ENCODE results near the gene MAB21L4.

MAB21L4 gene

GRCh38 chr2:240886678-240887609 lies 9.0 kb downstream of the MAB21L4 start:
- no peaks in the 10 kb centered on the region for H3K27me3 ChIP-seq (ENCODE audit: control insufficient read depth, low read length)
- H3K79me2 ChIP-seq (ENCODE audit: control insufficient read depth, low read length) = no peaks in the 10 kb centered on the region
- no peaks in the 10 kb centered on the region for H3K9me3 ChIP-seq (ENCODE audit: control insufficient read depth, insufficient read depth, low read length)
- no peak overlapping the region for H3K4me3 ChIP-seq (ENCODE audit: low read length)
- H3K27ac ChIP-seq (ENCODE audit: low read depth, low read length) = no peak overlapping the region
- peaks cover 5% of the 10 kb centered on the region; the same call in 1 of the 2 replicates for H3K4me1 ChIP-seq (ENCODE audit: control insufficient read depth, low read length)
- H3F3A ChIP-seq (ENCODE audit: control insufficient read depth, insufficient read depth) = no peaks in the 10 kb centered on the region
- no peak overlapping the region for H3K4me2 ChIP-seq (ENCODE audit: low read length)
- TF ChIP-seq CTCF (IDR thresholded peaks at IDR 0.05; ENCODE audit: low read depth, low read length, poor library complexity, severe bottlenecking) (no peak), EZH2phosphoT487 (IDR thresholded peaks at IDR 0.05; ENCODE audit: borderline replicate concordance, low read length) (no peak)
- no peaks in the 10 kb centered on the region for H3K9me2 ChIP-seq (replicated peaks; ENCODE audit: control insufficient read depth, low read length)
- H3K36me3 ChIP-seq (ENCODE audit: control insufficient read depth, low read length) = no peaks in the 10 kb centered on the region
- H4K20me1 ChIP-seq (ENCODE audit: control insufficient read depth, insufficient read depth, low read depth, low read length) = no peaks in the 10 kb centered on the region

GRCh38 chr2:240886023-240886565 lies 9.9 kb downstream of the MAB21L4 start:
- peaks cover 1% of the 10 kb centered on the region; the same call in 1 of the 2 replicates for H3K27me3 ChIP-seq (ENCODE audit: control insufficient read depth, low read length)
- no peaks in the 10 kb centered on the region for H3F3A ChIP-seq (ENCODE audit: control insufficient read depth, insufficient read depth)
- no peak overlapping the region for H3K4me3 ChIP-seq (ENCODE audit: low read length)
- H3K4me1 ChIP-seq (ENCODE audit: control insufficient read depth, low read length) = peaks cover 5% of the 10 kb centered on the region; the same call in 1 of the 2 replicates
- no peaks in the 10 kb centered on the region for H3K9me2 ChIP-seq (replicated peaks; ENCODE audit: control insufficient read depth, low read length)
- no peak overlapping the region for H3K4me2 ChIP-seq (ENCODE audit: low read length)
- H4K20me1 ChIP-seq (ENCODE audit: control insufficient read depth, insufficient read depth, low read depth, low read length) = no peaks in the 10 kb centered on the region
- H3K36me3 ChIP-seq (ENCODE audit: control insufficient read depth, low read length) = no peaks in the 10 kb centered on the region
- no peaks in the 10 kb centered on the region for H3K79me2 ChIP-seq (ENCODE audit: control insufficient read depth, low read length)
- H3K27ac ChIP-seq (ENCODE audit: low read depth, low read length) = no peak overlapping the region
- TF ChIP-seq CTCF (IDR thresholded peaks at IDR 0.05; ENCODE audit: low read depth, low read length, poor library complexity, severe bottlenecking) (no peak), EZH2phosphoT487 (IDR thresholded peaks at IDR 0.05; ENCODE audit: borderline replicate concordance, low read length) (no peak)
- H3K9me3 ChIP-seq (ENCODE audit: control insufficient read depth, insufficient read depth, low read length) = no peaks in the 10 kb centered on the region

- Histone ChIP-seq H3F3A (ENCODE audit: control insufficient read depth, insufficient read depth) (no peaks in the 10 kb centered on the region), H3K4me3 (ENCODE audit: low read length) (no peak overlapping the region), H3K9me3 (ENCODE audit: control insufficient read depth, insufficient read depth, low read length) (no peaks in the 10 kb centered on the region), H3K79me2 (ENCODE audit: control insufficient read depth, low read length) (no peaks in the 10 kb centered on the region), H3K4me1 (ENCODE audit: control insufficient read depth, low read length) (peaks cover 5% of the 10 kb centered on the region; the same call in 1 of the 2 replicates), H3K9me2 (replicated peaks; ENCODE audit: control insufficient read depth, low read length) (no peaks in the 10 kb centered on the region), H3K36me3 (ENCODE audit: control insufficient read depth, low read length) (no peaks in the 10 kb centered on the region), H3K27ac (ENCODE audit: low read depth, low read length) (no peak overlapping the region), H3K4me2 (ENCODE audit: low read length) (no peak overlapping the region), H4K20me1 (ENCODE audit: control insufficient read depth, insufficient read depth, low read depth, low read length) (no peaks in the 10 kb centered on the region), H3K27me3 (ENCODE audit: control insufficient read depth, low read length) (peaks cover 3% of the 10 kb centered on the region; the same call in 1 of the 2 replicates)
- no peak for TF ChIP-seq EZH2phosphoT487 (IDR thresholded peaks at IDR 0.05; ENCODE audit: borderline replicate concordance, low read length)
- TF ChIP-seq CTCF (IDR thresholded peaks at IDR 0.05; ENCODE audit: low read depth, low read length, poor library complexity, severe bottlenecking) = no peak
These were observed 10.4 kb downstream of the MAB21L4 start for GRCh38 chr2:240885566-240885965.

Data from DOHH2 (cell line).